Measurements from ENCODE around the gene RFT1.

The RFT1 gene

DNA sequence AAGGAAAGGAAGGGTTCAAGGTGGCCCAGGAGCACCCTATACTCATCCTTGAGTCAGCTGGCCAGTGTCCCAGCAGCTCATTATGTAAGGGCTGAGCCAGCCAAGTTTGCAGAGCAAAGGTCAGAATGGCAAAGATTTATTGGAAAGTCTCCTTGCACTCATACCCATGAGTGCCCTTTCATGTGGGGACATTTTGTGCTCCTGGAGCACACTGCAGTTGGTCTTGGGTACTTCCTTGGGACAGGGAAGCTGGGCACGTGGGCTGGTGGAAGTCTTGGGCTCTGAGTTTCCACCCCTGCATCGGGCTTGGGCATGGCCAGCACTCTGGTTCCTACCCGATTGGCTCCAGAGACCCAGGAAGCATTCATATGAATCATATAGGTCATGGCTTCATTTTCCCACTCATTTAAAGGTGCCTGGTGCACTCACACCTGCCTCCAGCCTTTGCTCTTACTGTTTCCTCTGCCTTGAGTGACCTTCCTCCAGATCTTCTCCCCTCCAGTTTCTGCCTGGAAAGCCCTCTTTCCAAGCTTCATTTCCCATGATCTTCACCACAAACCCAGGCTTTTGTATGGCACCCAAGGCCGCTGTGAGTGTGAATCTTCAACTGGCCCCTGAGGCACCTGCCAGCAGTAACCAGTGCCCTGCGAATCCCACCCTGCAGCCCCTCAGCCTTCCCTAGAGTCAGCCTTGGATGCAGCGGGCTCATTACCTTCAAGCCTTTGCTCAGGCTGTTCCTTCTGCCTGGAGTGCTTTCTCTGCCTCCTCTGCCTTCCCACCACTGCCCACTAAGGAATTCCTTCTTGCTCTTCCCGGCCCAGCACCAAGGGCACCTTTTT lies 20.2 kb upstream of the RFT1 start:
- no peak for FAIRE-seq
- DNase-seq (ENCODE audit: insufficient read length, low spot score): no peak
- TF ChIP-seq POLR2A (IDR thresholded peaks at IDR 0.05; ENCODE audit: low read depth, low read length) (no peak), TAF1 (IDR thresholded peaks at IDR 0.05; ENCODE audit: low read depth, low read length) (no peak), SPI1 (IDR thresholded peaks at IDR 0.05; ENCODE audit: low read depth, low read length) (no peak), POU2F2 (IDR thresholded peaks at IDR 0.05; ENCODE audit: low read depth, low read length) (no peak)

DNA sequence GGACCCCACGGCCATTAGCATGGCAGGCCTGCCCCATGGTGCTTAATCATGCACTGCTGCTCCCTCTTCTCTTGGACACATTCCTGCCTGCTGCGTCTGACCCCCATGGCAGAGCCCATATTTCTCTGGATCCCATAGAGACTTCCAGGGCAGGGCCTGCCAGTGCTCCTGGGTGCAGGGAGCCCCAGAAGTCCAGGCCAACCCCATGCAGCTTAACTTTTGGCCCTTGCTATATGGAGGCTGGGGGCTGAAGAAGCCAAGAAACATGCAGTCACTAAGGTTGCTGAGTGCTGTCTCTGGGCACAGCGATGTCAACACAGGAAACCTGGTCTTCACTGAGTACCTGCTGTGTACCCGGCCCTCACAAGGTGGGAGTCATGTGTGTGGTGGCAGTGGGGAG lies 19.5 kb upstream of the RFT1 start:
- no peak for TF ChIP-seq POU2F2 (IDR thresholded peaks at IDR 0.05; ENCODE audit: low read depth, low read length)
- TF ChIP-seq POLR2A (IDR thresholded peaks at IDR 0.05; ENCODE audit: low read depth, low read length): no peak
- no peak for TF ChIP-seq SPI1 (IDR thresholded peaks at IDR 0.05; ENCODE audit: low read depth, low read length)
- no peak for TF ChIP-seq PAX5 (IDR thresholded peaks at IDR 0.05; ENCODE audit: insufficient read depth, low read length, severe bottlenecking)
- TF ChIP-seq TAF1 (IDR thresholded peaks at IDR 0.05; ENCODE audit: low read depth, low read length): no peak
- no peak for TF ChIP-seq POLR2AphosphoS5 (IDR thresholded peaks at IDR 0.05; ENCODE audit: low read depth, low read length)
- DNase-seq (ENCODE audit: insufficient read length, low spot score) (no peak), FAIRE-seq (no peak)

- DNase-seq (ENCODE audit: insufficient read length, low spot score) (no peak), FAIRE-seq (no peak)
- no peak for TF ChIP-seq PAX5 (IDR thresholded peaks at IDR 0.05; ENCODE audit: insufficient read depth, low read length, severe bottlenecking)
- TF ChIP-seq SPI1 (IDR thresholded peaks at IDR 0.05; ENCODE audit: low read depth, low read length): no peak
- TF ChIP-seq POLR2A (IDR thresholded peaks at IDR 0.05; ENCODE audit: low read depth, low read length): no peak
- TF ChIP-seq POU2F2 (IDR thresholded peaks at IDR 0.05; ENCODE audit: low read depth, low read length): no peak
- no peak for TF ChIP-seq POLR2AphosphoS5 (IDR thresholded peaks at IDR 0.05; ENCODE audit: low read depth, low read length)
- TF ChIP-seq TAF1 (IDR thresholded peaks at IDR 0.05; ENCODE audit: low read depth, low read length): no peak
Measured at GRCh38 chr3:53149006-53149690, 18.9 kb upstream of the RFT1 start.

DNA sequence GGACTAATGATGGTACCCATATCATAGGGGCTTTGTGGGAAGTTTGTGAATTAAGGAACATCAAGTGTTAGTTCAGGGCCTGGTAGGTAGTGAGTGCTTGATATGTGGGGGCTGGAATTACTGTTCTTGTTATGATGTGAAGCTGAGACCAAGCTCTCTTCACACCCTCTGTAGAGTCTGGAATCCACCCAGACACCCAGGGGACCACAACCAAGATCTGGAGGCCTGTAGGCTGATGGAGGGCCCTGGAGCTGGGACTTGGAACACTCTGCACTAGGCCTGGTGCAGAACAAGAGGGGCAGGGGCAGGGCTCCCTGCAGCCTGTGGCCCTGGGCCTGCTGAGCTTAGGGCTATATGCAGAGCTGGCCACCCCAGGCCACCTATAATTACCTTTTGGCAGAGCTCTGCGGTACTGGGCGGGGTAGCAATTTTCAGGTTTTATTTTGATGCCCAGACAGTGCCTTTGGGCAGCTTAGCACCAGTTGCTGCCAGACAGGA lies 17.7 kb upstream of the RFT1 start:
- no peak for TF ChIP-seq TAF1 (IDR thresholded peaks at IDR 0.05; ENCODE audit: low read depth, low read length)
- FAIRE-seq: no peak
- no peak for DNase-seq (ENCODE audit: insufficient read length, low spot score)

DNA sequence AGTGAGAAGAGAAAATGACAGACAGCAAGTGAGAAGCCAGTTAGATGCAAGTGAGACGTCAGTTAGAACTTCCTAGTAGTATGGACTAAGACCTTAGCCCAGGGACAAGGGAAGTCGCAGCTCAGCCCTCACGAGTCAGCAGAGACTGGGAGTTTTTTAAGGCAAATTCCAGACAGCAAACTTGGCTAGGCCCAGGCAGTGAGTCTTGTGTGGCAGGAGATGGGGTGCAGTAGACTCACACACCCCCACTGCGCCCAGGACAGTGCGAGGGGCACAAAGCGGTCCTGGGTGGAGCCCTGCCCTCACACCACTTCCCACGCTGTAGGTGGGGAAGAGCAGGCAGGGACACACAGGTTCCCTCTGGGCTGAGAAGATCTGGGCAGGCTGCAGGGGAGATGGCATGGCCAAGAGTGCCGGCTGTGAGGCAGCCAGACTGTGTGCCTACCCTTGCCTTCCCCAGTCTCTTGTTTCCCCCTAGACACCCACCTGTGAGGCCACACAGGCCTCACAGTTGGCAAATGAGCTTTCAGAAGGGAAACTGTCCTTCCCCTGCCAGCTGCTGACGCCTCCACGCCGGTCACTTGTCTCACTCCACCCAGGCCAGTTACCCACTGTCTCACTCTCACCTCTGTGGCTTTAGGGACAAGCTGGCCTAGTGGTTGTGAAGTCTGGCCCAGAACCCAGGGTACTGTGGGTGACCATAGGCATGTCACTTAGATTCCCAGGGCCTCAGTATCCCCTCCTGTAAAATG lies 17.1 kb upstream of the RFT1 start:
- FAIRE-seq (no peak), DNase-seq (ENCODE audit: insufficient read length, low spot score) (no peak)
- TF ChIP-seq SPI1 (IDR thresholded peaks at IDR 0.05; ENCODE audit: low read depth, low read length): no peak
- TF ChIP-seq POLR2AphosphoS5 (IDR thresholded peaks at IDR 0.05; ENCODE audit: low read depth, low read length): no peak
- TF ChIP-seq TAF1 (IDR thresholded peaks at IDR 0.05; ENCODE audit: low read depth, low read length): no peak
- no peak for TF ChIP-seq POLR2A (IDR thresholded peaks at IDR 0.05; ENCODE audit: low read depth, low read length)
- TF ChIP-seq PAX5 (IDR thresholded peaks at IDR 0.05; ENCODE audit: insufficient read depth, low read length, severe bottlenecking): no peak
- TF ChIP-seq POU2F2 (IDR thresholded peaks at IDR 0.05; ENCODE audit: low read depth, low read length): no peak

GRCh38 chr3:53146319-53146891 lies 16.2 kb upstream of the RFT1 start:
- TF ChIP-seq POLR2AphosphoS5 (IDR thresholded peaks at IDR 0.05; ENCODE audit: low read depth, low read length) (no peak), SPI1 (IDR thresholded peaks at IDR 0.05; ENCODE audit: low read depth, low read length) (no peak), PAX5 (IDR thresholded peaks at IDR 0.05; ENCODE audit: insufficient read depth, low read length, severe bottlenecking) (no peak), POU2F2 (IDR thresholded peaks at IDR 0.05; ENCODE audit: low read depth, low read length) (no peak), TAF1 (IDR thresholded peaks at IDR 0.05; ENCODE audit: low read depth, low read length) (no peak), POLR2A (IDR thresholded peaks at IDR 0.05; ENCODE audit: low read depth, low read length) (no peak)
- FAIRE-seq (no peak), DNase-seq (ENCODE audit: insufficient read length, low spot score) (no peak)

GRCh38 chr3:53145713-53146080 lies 15.5 kb upstream of the RFT1 start:
- DNase-seq (ENCODE audit: insufficient read length, low spot score): no peak
- no peak for FAIRE-seq

DNA sequence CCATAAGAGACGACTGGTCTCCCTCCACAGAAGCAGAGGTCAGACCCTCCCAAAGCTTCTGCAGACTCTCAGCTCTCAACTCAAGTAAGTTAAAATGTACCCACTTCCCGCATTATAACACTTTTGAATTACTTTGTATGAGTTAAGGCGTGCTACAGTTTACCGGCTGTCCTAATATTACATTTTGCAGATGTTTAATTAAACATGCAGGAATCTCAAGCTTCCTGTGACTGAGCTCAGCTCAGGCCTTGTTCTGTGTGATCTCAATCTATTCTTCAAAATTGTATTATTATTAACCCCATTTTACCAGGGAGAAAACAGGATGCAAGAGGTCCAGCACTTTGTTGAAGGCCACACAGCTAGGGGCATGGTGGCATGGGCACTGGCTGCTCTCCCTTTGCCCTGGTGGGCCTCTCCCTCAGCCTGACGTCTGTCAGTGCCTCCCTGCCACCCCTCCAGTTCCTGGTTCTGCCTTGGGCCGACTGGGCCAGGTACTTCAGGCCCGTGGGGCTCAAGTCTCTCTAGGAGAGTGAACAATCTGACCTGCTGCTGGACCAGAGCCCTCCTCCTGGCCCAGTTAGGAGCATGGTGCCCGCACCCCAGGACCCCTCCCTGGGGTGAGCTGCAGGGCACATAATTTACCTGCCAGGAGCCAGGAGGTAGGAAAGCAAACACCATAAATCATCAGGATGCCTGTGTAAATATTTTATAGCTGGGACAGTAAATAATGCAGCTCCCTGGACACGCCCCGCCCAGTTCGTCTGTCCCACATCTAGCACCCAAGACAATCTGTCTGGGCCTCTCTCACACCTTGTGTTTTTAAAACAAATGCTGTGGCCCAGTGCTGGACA lies 14.9 kb upstream of the RFT1 start:
- TF ChIP-seq POU2F2 (IDR thresholded peaks at IDR 0.05; ENCODE audit: low read depth, low read length) (no peak), POLR2A (IDR thresholded peaks at IDR 0.05; ENCODE audit: low read depth, low read length) (no peak), TAF1 (IDR thresholded peaks at IDR 0.05; ENCODE audit: low read depth, low read length) (no peak), PAX5 (IDR thresholded peaks at IDR 0.05; ENCODE audit: insufficient read depth, low read length, severe bottlenecking) (no peak), POLR2AphosphoS5 (IDR thresholded peaks at IDR 0.05; ENCODE audit: low read depth, low read length) (no peak), SPI1 (IDR thresholded peaks at IDR 0.05; ENCODE audit: low read depth, low read length) (no peak)
- DNase-seq (ENCODE audit: insufficient read length, low spot score) (no peak), FAIRE-seq (no peak)

More at GRCh38 chr3:53145713-53146080, 15.5 kb upstream of the RFT1 start:
- TF ChIP-seq POU2F2 (IDR thresholded peaks at IDR 0.05; ENCODE audit: low read depth, low read length) (no peak), PAX5 (IDR thresholded peaks at IDR 0.05; ENCODE audit: insufficient read depth, low read length, severe bottlenecking) (no peak), TAF1 (IDR thresholded peaks at IDR 0.05; ENCODE audit: low read depth, low read length) (no peak), SPI1 (IDR thresholded peaks at IDR 0.05; ENCODE audit: low read depth, low read length) (no peak), POLR2AphosphoS5 (IDR thresholded peaks at IDR 0.05; ENCODE audit: low read depth, low read length) (no peak), POLR2A (IDR thresholded peaks at IDR 0.05; ENCODE audit: low read depth, low read length) (no peak)
